ENCODE results near the gene USP19. TPM values are rescaled to one million over a fixed set of nuclear protein-coding genes. Genes with fewer than 3 reads are reported as not detected.

Gene USP19
- total RNA-seq, 2 donors from 2014 or later = 61.5 to 63.2 TPM

DNA sequence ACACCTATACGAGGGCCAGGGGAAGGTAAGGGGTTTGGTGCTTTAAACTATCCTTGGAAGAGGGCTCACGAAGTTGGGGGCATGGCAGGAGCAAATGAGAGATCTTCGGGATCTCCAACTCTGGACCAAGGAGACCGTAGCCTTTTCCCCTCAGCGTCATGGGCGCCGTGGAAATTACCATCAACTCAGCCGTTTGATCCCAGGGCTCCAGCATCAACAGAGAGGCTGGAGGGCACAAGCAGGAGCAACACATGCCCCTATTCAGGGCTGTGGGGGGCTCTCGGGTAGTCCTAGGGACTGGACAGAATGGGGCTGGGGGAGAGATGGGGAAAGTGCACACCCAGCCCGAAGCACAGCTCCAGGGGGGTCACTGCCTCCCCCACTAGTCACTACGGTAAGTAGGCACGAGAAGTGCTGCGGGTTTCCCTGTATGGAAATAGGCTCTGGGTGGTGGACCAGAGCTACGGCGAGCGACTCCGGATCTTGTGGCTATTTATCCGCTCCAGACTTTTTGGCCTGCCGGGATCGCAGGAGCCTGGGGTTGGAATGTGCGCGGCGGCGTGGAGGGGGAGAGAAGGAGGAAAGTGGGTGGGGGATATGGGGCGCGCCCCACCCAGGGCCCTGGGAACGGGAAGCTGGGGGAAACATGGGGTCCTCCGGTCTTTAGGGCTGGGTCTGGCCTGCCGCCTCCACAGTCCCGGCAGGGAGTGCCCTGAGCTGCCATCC, 12.8 kb upstream of the USP19 start:
- TF ChIP-seq, protein P1, sequence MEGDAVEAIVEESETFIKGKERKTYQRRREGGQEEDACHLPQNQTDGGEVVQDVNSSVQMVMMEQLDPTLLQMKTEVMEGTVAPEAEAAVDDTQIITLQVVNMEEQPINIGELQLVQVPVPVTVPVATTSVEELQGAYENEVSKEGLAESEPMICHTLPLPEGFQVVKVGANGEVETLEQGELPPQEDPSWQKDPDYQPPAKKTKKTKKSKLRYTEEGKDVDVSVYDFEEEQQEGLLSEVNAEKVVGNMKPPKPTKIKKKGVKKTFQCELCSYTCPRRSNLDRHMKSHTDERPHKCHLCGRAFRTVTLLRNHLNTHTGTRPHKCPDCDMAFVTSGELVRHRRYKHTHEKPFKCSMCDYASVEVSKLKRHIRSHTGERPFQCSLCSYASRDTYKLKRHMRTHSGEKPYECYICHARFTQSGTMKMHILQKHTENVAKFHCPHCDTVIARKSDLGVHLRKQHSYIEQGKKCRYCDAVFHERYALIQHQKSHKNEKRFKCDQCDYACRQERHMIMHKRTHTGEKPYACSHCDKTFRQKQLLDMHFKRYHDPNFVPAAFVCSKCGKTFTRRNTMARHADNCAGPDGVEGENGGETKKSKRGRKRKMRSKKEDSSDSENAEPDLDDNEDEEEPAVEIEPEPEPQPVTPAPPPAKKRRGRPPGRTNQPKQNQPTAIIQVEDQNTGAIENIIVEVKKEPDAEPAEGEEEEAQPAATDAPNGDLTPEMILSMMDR (conservative IDR thresholded peaks at IDR 0.05) = peak; percentile 7
- peak overlapping the region; percentile 91 for H3K4me3 ChIP-seq (ENCODE audit: low read length)
- Mint-ChIP-seq H3K4me3 (peak overlapping the region; percentile 78), H3K27ac (peak overlapping the region; percentile 83), H3K9me3 (no peaks in the 10 kb centered on the region), H3K36me3 (ENCODE audit: low read depth) (no peaks in the 10 kb centered on the region), H3K27me3 (ENCODE audit: insufficient read depth) (peaks cover 9% of the 10 kb centered on the region), H3K4me1 (no peaks in the 10 kb centered on the region)
- H3K36me3 ChIP-seq (ENCODE audit: control insufficient read depth, insufficient read depth, low read length) = peaks cover 1% of the 10 kb centered on the region
- H3K9me3 ChIP-seq (ENCODE audit: control insufficient read depth, low read length) = no peaks in the 10 kb centered on the region
- peak overlapping the region; percentile 24 for H3K27ac ChIP-seq (ENCODE audit: low read depth, low read length)
- WGBS, 2 experiments (ENCODE audit: insufficient coverage in 1 of 2, insufficient read length in 1 of 2) = 1 to 3% methylated on average over 5 to 30 of the region's 30 CpGs
- peak; percentile 92 for DNase-seq
- H3K4me1 ChIP-seq (ENCODE audit: control insufficient read depth, insufficient read depth, low read length) = peaks cover 5% of the 10 kb centered on the region
- H3K9ac ChIP-seq (ENCODE audit: extremely low read depth, low read length, poor library complexity, severe bottlenecking) = peak overlapping the region; percentile 50
- no peaks in the 10 kb centered on the region for H3K27me3 ChIP-seq (ENCODE audit: control insufficient read depth, insufficient read depth, low read length, poor library complexity, severe bottlenecking)

DNA sequence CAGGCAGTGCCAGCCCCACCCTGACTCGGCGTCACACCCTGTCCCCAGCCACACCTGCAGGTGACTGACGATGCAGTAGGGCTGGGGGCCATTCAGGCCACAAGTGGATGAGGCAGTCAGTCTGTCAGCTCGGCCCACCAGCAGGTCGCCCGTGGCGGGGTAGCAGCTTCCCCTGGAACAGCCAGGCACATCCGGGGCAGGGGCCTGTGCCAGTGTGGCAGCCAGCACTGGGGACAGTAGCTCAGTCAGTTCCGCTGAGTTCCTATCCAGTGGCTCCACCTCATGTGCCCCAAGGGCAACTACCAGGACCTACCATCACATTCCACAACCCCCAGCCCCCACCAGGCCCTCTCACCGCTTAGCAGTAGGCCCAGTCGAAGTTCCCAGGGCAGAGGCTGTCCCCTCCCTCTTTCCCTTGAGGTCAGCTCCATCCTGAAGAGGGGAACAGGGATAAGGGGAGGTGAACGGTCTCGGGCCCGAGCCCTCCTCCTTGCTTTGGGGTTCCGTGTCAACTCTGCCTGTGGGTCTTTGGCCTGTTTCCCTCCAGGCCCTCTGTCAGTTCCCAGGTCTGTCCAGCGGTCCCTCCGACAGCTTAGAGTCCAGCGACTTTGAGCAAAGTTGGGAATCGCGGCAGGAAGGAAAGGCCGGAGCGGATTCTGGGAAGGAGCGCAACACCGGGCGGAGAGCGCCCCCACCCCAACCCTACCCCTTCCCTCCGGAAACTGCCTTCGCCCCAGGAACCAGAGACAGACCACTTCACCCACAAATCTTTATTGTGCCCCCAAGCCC, 12.0 kb upstream of the USP19 start, which contains the start of gene LAMB2:
Gene LAMB2, minus strand, starts transcription at position 614 of the 789 bp plus-strand sequence. Its CDS starts 183 bp downstream, at position 431.
- H3K4me3 ChIP-seq (ENCODE audit: low read length) = peak within 1 kb of the TSS; percentile 91
- 9 to 11% methylated on average over 15 to 28 of the region's 28 CpGs for WGBS, 2 experiments (ENCODE audit: insufficient coverage in 1 of 2, insufficient read length in 1 of 2)
- H3K4me3 Mint-ChIP-seq = peak within 1 kb of the TSS; percentile 78
- peak within 1 kb of the TSS; percentile 83 for H3K27ac Mint-ChIP-seq
- H3K36me3 Mint-ChIP-seq (ENCODE audit: low read depth) = peaks cover 3% of the 10 kb centered on the region
- H3K27me3 ChIP-seq (ENCODE audit: control insufficient read depth, insufficient read depth, low read length, poor library complexity, severe bottlenecking) = no peaks in the 10 kb centered on the region
- DNase-seq = peak; percentile 94
- peaks cover 5% of the 10 kb centered on the region for H3K4me1 ChIP-seq (ENCODE audit: control insufficient read depth, insufficient read depth, low read length)
- TF ChIP-seq, protein P1 (conservative IDR thresholded peaks at IDR 0.05) = no peak
- peaks cover 7% of the 10 kb centered on the region for H3K36me3 ChIP-seq (ENCODE audit: control insufficient read depth, insufficient read depth, low read length)
- peak within 1 kb of the TSS; percentile 50 for H3K9ac ChIP-seq (ENCODE audit: extremely low read depth, low read length, poor library complexity, severe bottlenecking)
- no peaks in the 10 kb centered on the region for H3K9me3 Mint-ChIP-seq
- peaks cover 3% of the 10 kb centered on the region for H3K27me3 Mint-ChIP-seq (ENCODE audit: insufficient read depth)
- H3K9me3 ChIP-seq (ENCODE audit: control insufficient read depth, low read length) = no peaks in the 10 kb centered on the region
- no peaks in the 10 kb centered on the region for H3K4me1 Mint-ChIP-seq
- peak within 1 kb of the TSS; percentile 78 for H3K27ac ChIP-seq (ENCODE audit: low read depth, low read length)

DNA sequence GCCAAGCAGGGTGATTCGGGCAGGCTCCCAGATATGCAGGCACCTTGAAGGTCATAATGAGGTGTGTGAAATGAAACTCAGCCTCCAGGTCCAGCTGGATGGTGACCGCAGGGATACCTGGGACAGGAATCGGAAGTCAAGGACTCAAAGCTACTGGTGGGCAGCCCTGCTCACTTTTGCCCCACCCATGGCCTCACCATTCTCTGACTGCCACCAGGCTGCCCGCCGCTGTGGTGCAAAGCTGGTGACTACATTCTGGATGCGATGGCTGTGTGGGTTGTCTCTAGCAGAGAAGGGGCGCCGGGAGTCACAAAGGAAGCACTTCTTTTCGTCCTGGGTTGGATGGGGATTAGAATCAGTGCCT, 11.4 kb upstream of the USP19 start:
- peaks cover 5% of the 10 kb centered on the region for H3K4me1 ChIP-seq (ENCODE audit: control insufficient read depth, insufficient read depth, low read length)
- H3K4me1 Mint-ChIP-seq = no peaks in the 10 kb centered on the region
- H3K9ac ChIP-seq (ENCODE audit: extremely low read depth, low read length, poor library complexity, severe bottlenecking) = peak overlapping the region; percentile 50
- H3K27ac Mint-ChIP-seq = no peak overlapping the region
- H3K4me3 Mint-ChIP-seq = peak overlapping the region; percentile 78
- H3K9me3 ChIP-seq (ENCODE audit: control insufficient read depth, low read length) = no peaks in the 10 kb centered on the region
- TF ChIP-seq, protein P1 (conservative IDR thresholded peaks at IDR 0.05) = no peak
- no peaks in the 10 kb centered on the region for H3K27me3 Mint-ChIP-seq (ENCODE audit: insufficient read depth)
- peak overlapping the region; percentile 42 for H3K27ac ChIP-seq (ENCODE audit: low read depth, low read length)
- H3K4me3 ChIP-seq (ENCODE audit: low read length) = peak overlapping the region; percentile 91
- 69 to 96% methylated on average over 4 to 9 of the region's 9 CpGs for WGBS, 2 experiments (ENCODE audit: insufficient coverage in 1 of 2, insufficient read length in 1 of 2)
- no peaks in the 10 kb centered on the region for H3K9me3 Mint-ChIP-seq
- no peak for DNase-seq
- H3K36me3 Mint-ChIP-seq (ENCODE audit: low read depth) = peaks cover 3% of the 10 kb centered on the region
- no peaks in the 10 kb centered on the region for H3K27me3 ChIP-seq (ENCODE audit: control insufficient read depth, insufficient read depth, low read length, poor library complexity, severe bottlenecking)
- peaks cover 7% of the 10 kb centered on the region for H3K36me3 ChIP-seq (ENCODE audit: control insufficient read depth, insufficient read depth, low read length)
